Measurements from ENCODE around the gene SLC4A7.
"Not testable (repeated sequence)": the region's sequence is repeated elsewhere in the genome, so short reads cannot be mapped to it uniquely, and the experiment has no call there.

The SLC4A7 gene

DNA sequence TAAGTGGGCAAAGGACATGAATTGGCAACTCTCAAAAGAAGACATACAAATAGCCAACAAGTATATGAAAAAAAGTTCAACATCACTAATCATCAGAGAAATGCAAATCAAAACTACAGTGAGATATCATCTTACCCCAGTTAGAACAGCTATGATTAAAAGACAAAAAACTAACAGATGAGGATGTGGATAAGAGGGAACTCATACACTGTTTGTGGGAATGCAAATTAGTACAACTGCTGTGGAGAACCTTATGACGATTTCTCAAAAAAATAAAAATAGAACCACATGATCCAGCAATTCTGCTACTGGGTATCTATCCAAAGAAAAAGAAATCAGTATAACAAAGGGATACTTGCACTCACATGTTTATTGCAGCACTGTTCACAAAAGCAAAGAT is 143.7 kb downstream of the SLC4A7 start:
- in situ Hi-C loops (cut with MboI; ENCODE audit: low sequenced_read_pairs, unreplicated experiment) = no loop called here
- TF ChIP-seq, protein P1, sequence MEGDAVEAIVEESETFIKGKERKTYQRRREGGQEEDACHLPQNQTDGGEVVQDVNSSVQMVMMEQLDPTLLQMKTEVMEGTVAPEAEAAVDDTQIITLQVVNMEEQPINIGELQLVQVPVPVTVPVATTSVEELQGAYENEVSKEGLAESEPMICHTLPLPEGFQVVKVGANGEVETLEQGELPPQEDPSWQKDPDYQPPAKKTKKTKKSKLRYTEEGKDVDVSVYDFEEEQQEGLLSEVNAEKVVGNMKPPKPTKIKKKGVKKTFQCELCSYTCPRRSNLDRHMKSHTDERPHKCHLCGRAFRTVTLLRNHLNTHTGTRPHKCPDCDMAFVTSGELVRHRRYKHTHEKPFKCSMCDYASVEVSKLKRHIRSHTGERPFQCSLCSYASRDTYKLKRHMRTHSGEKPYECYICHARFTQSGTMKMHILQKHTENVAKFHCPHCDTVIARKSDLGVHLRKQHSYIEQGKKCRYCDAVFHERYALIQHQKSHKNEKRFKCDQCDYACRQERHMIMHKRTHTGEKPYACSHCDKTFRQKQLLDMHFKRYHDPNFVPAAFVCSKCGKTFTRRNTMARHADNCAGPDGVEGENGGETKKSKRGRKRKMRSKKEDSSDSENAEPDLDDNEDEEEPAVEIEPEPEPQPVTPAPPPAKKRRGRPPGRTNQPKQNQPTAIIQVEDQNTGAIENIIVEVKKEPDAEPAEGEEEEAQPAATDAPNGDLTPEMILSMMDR (IDR thresholded peaks at IDR 0.05; ENCODE audit: borderline replicate concordance, control extremely low read depth, extremely low read depth, insufficient read depth, missing control alignments) = no peak
- no peak for DNase-seq (ENCODE audit: low spot score)

- no peak for DNase-seq (ENCODE audit: low spot score)
- TF ChIP-seq, protein P1 (IDR thresholded peaks at IDR 0.05; ENCODE audit: borderline replicate concordance, control extremely low read depth, extremely low read depth, insufficient read depth, missing control alignments) = no peak
- in situ Hi-C loops (cut with MboI; ENCODE audit: low sequenced_read_pairs, unreplicated experiment) = no loop called here
Observed at GRCh38 chr3:27335571-27335970, 148.6 kb downstream of the SLC4A7 start.

DNA sequence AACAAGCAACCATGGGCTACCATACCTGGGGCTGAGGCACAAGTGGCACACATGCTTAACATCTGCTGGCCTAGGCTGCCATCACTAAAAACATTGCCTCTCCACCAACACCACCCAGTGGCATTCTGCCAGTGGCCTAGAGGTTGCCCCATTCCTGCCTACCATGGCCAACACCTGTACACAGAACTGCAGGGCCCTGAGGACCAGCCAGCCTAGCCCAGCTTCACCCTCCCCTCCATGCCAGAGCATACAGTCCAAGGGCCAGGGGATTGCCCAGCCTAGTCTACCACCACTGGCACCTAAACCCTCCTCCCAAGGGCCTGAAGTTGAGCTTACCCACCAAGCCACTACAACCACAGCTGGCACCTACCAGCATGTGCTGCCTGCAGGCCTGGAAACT is 150.3 kb downstream of the SLC4A7 start:
- DNase-seq (ENCODE audit: low spot score) = no peak
- in situ Hi-C loops (cut with MboI; ENCODE audit: low sequenced_read_pairs, unreplicated experiment) = no loop called here
- TF ChIP-seq, protein P1 (IDR thresholded peaks at IDR 0.05; ENCODE audit: borderline replicate concordance, control extremely low read depth, extremely low read depth, insufficient read depth, missing control alignments) = no peak

DNA sequence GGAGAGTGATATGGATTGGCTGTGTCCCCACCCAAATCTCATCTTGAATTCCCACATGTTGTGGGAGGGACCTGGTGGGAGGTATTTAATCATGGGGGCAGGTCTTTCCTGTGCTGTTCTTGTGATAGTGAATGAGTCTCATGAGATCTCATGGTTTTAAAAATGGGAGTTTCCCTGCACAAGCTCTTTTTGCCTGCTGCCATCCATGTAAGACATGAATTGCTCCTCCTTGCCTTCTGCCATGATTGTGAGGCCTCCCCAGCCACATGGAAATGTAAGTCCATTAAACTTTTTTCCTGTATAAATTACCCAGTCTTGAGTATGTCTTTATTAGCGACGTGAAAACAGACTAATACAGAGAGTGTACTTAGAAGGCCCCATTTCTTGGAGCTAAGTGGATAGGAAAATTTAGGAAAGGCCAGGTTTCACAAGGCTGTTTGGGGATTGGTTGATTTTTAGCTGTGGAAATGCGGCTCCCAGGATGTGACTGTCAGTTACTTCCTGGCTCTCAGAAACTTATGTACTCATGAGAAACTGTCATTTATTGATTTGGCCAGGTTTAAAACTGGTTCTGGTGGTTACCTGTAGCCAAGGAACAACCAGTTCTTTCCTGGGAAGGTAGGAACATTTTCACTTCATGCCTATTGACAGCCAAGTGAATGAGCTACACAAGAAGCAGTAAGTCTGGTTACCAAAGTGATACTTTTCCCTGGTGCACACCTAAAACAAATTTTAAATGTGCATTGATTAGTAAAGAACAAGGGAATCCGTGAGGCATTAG is 155.0 kb downstream of the SLC4A7 start:
- in situ Hi-C loops (cut with MboI; ENCODE audit: low sequenced_read_pairs, unreplicated experiment) = not testable (repeated sequence)

GRCh38 chr3:27326629-27327545 is 157.3 kb downstream of the SLC4A7 start:
- no peak for DNase-seq (ENCODE audit: low spot score)
- in situ Hi-C loops (cut with MboI; ENCODE audit: low sequenced_read_pairs, unreplicated experiment) = no loop called here

More for the DNA sequence above, 155.0 kb downstream of the SLC4A7 start:
- not testable (repeated sequence) for DNase-seq (ENCODE audit: low spot score)

DNA sequence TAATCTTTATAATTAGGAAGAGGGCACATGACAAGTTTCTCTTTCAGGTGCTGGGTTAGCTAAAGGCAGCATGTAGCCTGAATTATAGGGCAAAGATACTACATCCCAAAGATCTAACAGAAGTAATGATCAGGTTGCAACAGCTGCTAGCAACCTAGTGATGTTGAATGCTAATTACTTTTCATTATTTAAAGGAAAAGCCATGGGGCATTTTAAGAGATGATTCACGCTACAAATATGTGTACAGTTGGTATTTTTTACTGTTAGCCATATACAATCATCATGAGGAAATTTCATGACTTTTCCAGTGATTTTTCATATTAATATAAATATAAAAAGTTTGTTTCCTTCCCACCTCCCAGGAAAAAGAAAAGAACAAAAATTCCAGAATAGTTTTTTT is 158.0 kb downstream of the SLC4A7 start:
- TF ChIP-seq, protein P1 (IDR thresholded peaks at IDR 0.05; ENCODE audit: borderline replicate concordance, control extremely low read depth, extremely low read depth, insufficient read depth, missing control alignments) = no peak
- no peak for DNase-seq (ENCODE audit: low spot score)
- in situ Hi-C loops (cut with MboI; ENCODE audit: low sequenced_read_pairs, unreplicated experiment) = no loop called here

More at GRCh38 chr3:27326629-27327545, 157.3 kb downstream of the SLC4A7 start:
- TF ChIP-seq, protein P1 (IDR thresholded peaks at IDR 0.05; ENCODE audit: borderline replicate concordance, control extremely low read depth, extremely low read depth, insufficient read depth, missing control alignments) = no peak

DNA sequence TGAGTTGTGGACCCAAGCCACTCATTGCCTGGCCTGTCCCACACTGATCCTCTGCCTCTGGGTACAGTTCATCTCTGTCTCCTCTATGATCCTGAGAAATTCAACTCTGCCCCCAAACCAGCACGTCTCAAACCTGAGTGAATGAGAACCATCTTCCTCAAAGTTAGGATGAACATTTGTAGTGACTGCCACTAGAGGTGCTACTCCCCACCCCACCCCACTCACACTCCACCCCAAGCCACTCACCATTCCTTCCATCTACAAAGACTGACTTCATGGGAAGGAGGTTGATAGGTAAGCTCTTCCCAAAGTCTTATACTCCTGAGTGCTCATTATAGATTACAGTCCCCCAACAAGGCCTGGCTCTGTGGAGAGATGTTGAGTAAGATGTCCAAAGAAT is 158.8 kb downstream of the SLC4A7 start:
- DNase-seq (ENCODE audit: low spot score) = no peak
- in situ Hi-C loops (cut with MboI; ENCODE audit: low sequenced_read_pairs, unreplicated experiment) = no loop called here
- TF ChIP-seq, protein P1 (IDR thresholded peaks at IDR 0.05; ENCODE audit: borderline replicate concordance, control extremely low read depth, extremely low read depth, insufficient read depth, missing control alignments) = no peak
